NB4 (cell line): ENCODE results near the gene CCNE1.
"Not testable (repeated sequence)": the region's sequence is repeated elsewhere in the genome, so short reads cannot be mapped to it uniquely, and the experiment has no call there.

Source experiments
- DNase-seq: peaks from one replicate; pipeline ENCODE4 v3.0.0; 2010; ENCODE audit warnings: low read depth
- H3K4me3 ChIP-seq: one replicate; pipeline ENCODE4 v1.5.1; 2011; ENCODE audit warnings: mild to moderate bottlenecking, low read depth, low read length, moderate library complexity
- CTCF ChIP-seq: IDR thresholded peaks from one replicate; pipeline ENCODE4 v1.5.1; 2012; ENCODE audit warnings: low read depth, low read length
- MYC ChIP-seq: IDR thresholded peaks from 2 replicates; pipeline ENCODE4 v1.6.1; 2011; ENCODE audit warnings: low read depth, low read length
- POLR2A ChIP-seq: IDR thresholded peaks from 2 replicates; pipeline ENCODE4 v1.6.1; 2011; ENCODE audit warnings: mild to moderate bottlenecking; ENCODE audit not compliant: insufficient read length; ENCODE audit errors: extremely low read depth
- TF ChIP-seq, protein P1 (sequence below): IDR thresholded peaks from 2 replicates; pipeline ENCODE4 v1.6.1; 2011; ENCODE audit warnings: low read depth, low read length

CCNE1 gene

GRCh38 chr19:29819300-29819699 lies 7.5 kb downstream of the CCNE1 start:
- TF ChIP-seq POLR2A (no peak), CTCF (no peak), MYC (no peak)
- TF ChIP-seq, protein P1, sequence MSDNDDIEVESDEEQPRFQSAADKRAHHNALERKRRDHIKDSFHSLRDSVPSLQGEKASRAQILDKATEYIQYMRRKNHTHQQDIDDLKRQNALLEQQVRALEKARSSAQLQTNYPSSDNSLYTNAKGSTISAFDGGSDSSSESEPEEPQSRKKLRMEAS: no peak
- DNase-seq: no peak
- H3K4me3 ChIP-seq: no peak overlapping the region

- DNase-seq: no peak
- H3K4me3 ChIP-seq: no peak overlapping the region
- no peak for TF ChIP-seq MYC
- no peak for TF ChIP-seq CTCF
- TF ChIP-seq POLR2A: no peak
- TF ChIP-seq, protein P1: no peak
These were observed 8.2 kb downstream of the CCNE1 start for GRCh38 chr19:29819986-29820385.

DNA sequence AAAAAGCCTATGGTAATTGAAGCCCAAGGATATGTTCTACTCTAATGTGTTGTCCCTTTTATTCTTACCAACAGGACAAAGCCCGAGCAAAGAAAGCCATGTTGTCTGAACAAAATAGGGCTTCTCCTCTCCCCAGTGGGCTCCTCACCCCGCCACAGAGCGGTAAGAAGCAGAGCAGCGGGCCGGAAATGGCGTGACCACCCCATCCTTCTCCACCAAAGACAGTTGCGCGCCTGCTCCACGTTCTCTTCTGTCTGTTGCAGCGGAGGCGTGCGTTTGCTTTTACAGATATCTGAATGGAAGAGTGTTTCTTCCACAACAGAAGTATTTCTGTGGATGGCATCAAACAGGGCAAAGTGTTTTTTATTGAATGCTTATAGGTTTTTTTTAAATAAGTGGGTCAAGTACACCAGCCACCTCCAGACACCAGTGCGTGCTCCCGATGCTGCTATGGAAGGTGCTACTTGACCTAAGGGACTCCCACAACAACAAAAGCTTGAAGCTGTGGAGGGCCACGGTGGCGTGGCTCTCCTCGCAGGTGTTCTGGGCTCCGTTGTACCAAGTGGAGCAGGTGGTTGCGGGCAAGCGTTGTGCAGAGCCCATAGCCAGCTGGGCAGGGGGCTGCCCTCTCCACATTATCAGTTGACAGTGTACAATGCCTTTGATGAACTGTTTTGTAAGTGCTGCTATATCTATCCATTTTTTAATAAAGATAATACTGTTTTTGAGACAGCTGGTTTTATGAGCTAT lies 12.0 kb downstream of the CCNE1 start:
- no peak for DNase-seq
- no peak for TF ChIP-seq MYC
- no peak for TF ChIP-seq CTCF
- TF ChIP-seq, protein P1: no peak
- TF ChIP-seq POLR2A: no peak

DNA sequence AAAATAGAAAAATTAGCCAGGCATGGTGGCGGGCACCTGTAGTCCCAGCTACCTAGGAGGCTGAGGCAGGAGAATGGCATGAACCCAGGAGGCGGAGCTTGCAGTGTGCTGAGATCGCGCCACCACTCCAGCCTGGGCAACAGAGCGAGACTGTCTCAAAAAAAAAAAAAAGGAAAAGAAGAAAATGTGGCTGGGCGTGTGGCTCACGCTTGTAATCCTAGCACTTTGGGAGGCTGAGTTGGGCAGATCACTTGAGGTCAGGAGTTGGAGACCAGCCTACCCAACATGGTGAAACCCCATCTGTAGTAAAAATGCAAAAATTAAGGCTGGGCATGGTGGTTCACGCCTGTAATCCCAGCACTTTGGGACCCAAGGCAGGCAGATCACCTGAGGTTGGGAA lies 13.5 kb downstream of the CCNE1 start:
- H3K4me3 ChIP-seq, DNase-seq: not testable (repeated sequence)

More for the DNA sequence above, 12.0 kb downstream of the CCNE1 start:
- no peak overlapping the region for H3K4me3 ChIP-seq

DNA sequence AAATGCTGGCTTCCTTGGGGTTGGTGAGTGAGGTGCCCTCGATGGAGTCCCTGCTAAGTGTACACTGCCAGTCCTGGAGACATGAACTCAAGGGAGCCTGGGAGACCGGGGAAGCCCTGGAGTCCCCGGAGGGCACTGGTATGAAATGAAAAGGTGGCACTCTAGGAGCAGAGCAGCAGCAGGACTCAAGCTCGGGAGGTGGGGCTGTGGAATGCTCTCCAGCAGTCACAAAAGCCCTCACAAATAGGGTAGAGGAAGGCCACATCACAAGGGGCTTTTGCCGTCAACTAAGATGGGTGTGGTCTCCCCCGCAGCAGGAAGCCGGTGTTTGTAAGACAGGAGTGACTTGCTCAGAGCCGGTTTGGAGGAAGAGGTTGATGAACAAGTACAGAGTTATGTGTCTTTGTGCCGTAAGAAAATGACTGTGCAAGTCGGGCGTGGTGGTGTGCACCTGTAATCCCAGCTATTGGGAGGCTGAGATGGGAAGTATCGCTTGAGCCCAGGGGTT lies 19.3 kb downstream of the CCNE1 start:
- H3K4me3 ChIP-seq: no peak overlapping the region
- TF ChIP-seq CTCF (no peak), POLR2A (no peak), MYC (no peak)
- TF ChIP-seq, protein P1: no peak
- DNase-seq: no peak

DNA sequence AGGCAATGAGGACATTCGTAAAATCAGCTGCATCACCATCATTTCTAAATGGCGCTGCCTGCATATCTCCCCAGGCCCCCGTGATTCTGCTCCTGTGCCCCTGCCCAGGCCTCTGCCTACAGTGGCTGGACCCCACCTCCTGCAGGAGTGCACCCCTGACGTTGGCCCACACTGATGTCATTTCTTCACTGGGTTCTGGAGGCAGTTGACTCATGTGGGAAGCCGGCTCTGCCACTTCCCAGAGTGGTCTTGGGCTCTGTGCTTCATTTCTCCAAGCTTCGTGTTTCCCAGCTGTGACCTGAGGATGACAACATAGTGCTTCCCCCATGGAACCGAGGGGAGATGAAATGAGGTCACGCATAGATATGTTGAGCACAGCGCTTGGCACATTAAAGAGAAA lies 19.9 kb downstream of the CCNE1 start:
- TF ChIP-seq POLR2A (no peak), MYC (no peak), CTCF (no peak)
- TF ChIP-seq, protein P1: no peak
- no peak overlapping the region for H3K4me3 ChIP-seq
- no peak for DNase-seq
